Measurements from ENCODE around the gene WDR45B.

Gene WDR45B

GRCh38 chr17:82639628-82640027, 8.6 kb downstream of the WDR45B start:
- H3K79me2 ChIP-seq (ENCODE audit: insufficient read depth, low read length) = peaks cover 26% of the 10 kb centered on the region

GRCh38 chr17:82638183-82638773, 10.0 kb downstream of the WDR45B start:
- no peak overlapping the region for H3K4me3 ChIP-seq (ENCODE audit: low read depth, low read length, poor library complexity, severe bottlenecking)
- no peaks in the 10 kb centered on the region for H3K27me3 ChIP-seq (ENCODE audit: insufficient read depth, low read length)
- no peak overlapping the region for H3K9ac ChIP-seq (ENCODE audit: low read length)
- no peaks in the 10 kb centered on the region for H4K20me1 ChIP-seq (ENCODE audit: insufficient read depth, low read length)
- H3K9me3 ChIP-seq (ENCODE audit: low read length) = no peaks in the 10 kb centered on the region
- H3K9me2 ChIP-seq (ENCODE audit: low read depth, low read length) = no peaks in the 10 kb centered on the region
- H2AFZ ChIP-seq (ENCODE audit: low read length) = no peak overlapping the region
- H3K4me1 ChIP-seq (ENCODE audit: insufficient read depth, low read length, severe bottlenecking) = no peaks in the 10 kb centered on the region
- peaks cover 72% of the 10 kb centered on the region for H3K36me3 ChIP-seq (ENCODE audit: insufficient read depth, low read length)
- H3K4me2 ChIP-seq (ENCODE audit: low read length) = no peak overlapping the region
- TF ChIP-seq EZH2 (IDR thresholded peaks at IDR 0.05; ENCODE audit: borderline replicate concordance, low read length) (no peak), CTCF (IDR thresholded peaks at IDR 0.05; ENCODE audit: low read length) (no peak)
- H3F3A ChIP-seq (ENCODE audit: insufficient read depth, low read length) = no peaks in the 10 kb centered on the region
- peaks cover 27% of the 10 kb centered on the region; the same call in 1 of the 2 replicates for H3K79me2 ChIP-seq (ENCODE audit: insufficient read depth, low read length)
- no peak overlapping the region for H3K27ac ChIP-seq (ENCODE audit: low read depth, low read length, poor library complexity, severe bottlenecking)

More at GRCh38 chr17:82639628-82640027, 8.6 kb downstream of the WDR45B start:
- H4K20me1 ChIP-seq (ENCODE audit: insufficient read depth, low read length) = no peaks in the 10 kb centered on the region
- no peak overlapping the region for H3K27ac ChIP-seq (ENCODE audit: low read depth, low read length, poor library complexity, severe bottlenecking)
- no peaks in the 10 kb centered on the region for H3K27me3 ChIP-seq (ENCODE audit: insufficient read depth, low read length)
- H3K9me3 ChIP-seq (ENCODE audit: low read length) = no peaks in the 10 kb centered on the region
- H3K4me1 ChIP-seq (ENCODE audit: insufficient read depth, low read length, severe bottlenecking) = no peaks in the 10 kb centered on the region
- H3K9ac ChIP-seq (ENCODE audit: low read length) = no peak overlapping the region
- no peak overlapping the region for H3K4me2 ChIP-seq (ENCODE audit: low read length)
- H2AFZ ChIP-seq (ENCODE audit: low read length) = no peak overlapping the region
- H3K4me3 ChIP-seq (ENCODE audit: low read depth, low read length, poor library complexity, severe bottlenecking) = no peak overlapping the region
- TF ChIP-seq CTCF (IDR thresholded peaks at IDR 0.05; ENCODE audit: low read length) (no peak), EZH2 (IDR thresholded peaks at IDR 0.05; ENCODE audit: borderline replicate concordance, low read length) (no peak)
- no peaks in the 10 kb centered on the region for H3F3A ChIP-seq (ENCODE audit: insufficient read depth, low read length)
- peaks cover 79% of the 10 kb centered on the region for H3K36me3 ChIP-seq (ENCODE audit: insufficient read depth, low read length)
- no peaks in the 10 kb centered on the region for H3K9me2 ChIP-seq (ENCODE audit: low read depth, low read length)

DNA sequence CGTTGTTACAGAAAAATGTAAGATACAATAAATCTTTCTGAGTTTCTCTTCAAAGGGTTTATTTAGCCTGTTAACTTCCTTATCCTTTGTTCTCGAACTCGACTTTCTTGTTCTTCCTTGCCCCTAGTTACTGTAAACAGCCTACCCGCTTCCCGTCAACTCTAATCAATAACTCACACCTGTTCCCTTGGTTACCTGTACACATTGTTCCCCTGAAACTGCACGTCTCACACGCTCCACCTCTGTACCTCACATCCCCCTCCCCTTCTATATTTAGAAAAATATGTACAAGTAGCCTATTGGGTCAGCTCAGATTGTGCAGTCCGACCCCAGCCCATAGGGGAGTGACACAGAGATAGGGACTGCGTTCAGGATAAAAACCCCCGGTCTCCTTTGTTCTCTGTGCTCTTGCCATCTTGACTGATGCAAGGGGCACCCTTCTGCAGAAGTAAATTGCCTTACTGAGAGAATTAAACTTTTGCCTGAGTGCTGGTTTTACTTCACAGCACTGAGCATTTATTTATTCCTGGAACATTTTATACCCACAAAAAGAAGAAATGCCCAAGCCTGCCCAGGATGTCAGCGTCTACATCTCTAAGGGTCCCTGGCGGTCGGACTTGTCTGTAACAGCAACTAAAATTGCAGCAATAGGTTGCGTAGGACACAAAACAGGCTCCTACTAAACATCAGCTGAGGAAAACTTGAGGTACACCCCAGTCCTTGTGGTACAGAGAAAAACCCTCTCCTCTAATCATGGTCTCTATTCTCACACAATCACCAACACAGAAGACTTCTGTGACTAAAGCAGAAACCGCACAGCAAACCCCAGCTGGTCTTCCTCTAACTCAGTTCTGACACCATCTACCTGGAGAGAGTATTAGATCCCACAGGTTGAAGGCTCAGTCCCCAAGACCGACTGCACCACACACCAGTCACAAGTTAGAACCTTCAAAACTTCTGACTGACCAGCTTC, 11.3 kb downstream of the WDR45B start:
- H3K27ac ChIP-seq (ENCODE audit: low read depth, low read length, poor library complexity, severe bottlenecking) = no peak overlapping the region
- H3K9ac ChIP-seq (ENCODE audit: low read length) = no peak overlapping the region

More for the DNA sequence above, 11.3 kb downstream of the WDR45B start:
- TF ChIP-seq CTCF (IDR thresholded peaks at IDR 0.05; ENCODE audit: low read length) = no peak
- TF ChIP-seq EZH2 (IDR thresholded peaks at IDR 0.05; ENCODE audit: borderline replicate concordance, low read length) = no peak
- H3F3A ChIP-seq (ENCODE audit: insufficient read depth, low read length) = no peaks in the 10 kb centered on the region
- H2AFZ ChIP-seq (ENCODE audit: low read length) = no peak overlapping the region
- H3K4me1 ChIP-seq (ENCODE audit: insufficient read depth, low read length, severe bottlenecking) = no peaks in the 10 kb centered on the region
- no peaks in the 10 kb centered on the region for H3K9me3 ChIP-seq (ENCODE audit: low read length)
- no peaks in the 10 kb centered on the region for H3K9me2 ChIP-seq (ENCODE audit: low read depth, low read length)
- peaks cover 66% of the 10 kb centered on the region for H3K36me3 ChIP-seq (ENCODE audit: insufficient read depth, low read length)
- no peak overlapping the region for H3K4me2 ChIP-seq (ENCODE audit: low read length)
- peaks cover 27% of the 10 kb centered on the region for H3K79me2 ChIP-seq (ENCODE audit: insufficient read depth, low read length)
- H3K27me3 ChIP-seq (ENCODE audit: insufficient read depth, low read length) = no peaks in the 10 kb centered on the region
- no peaks in the 10 kb centered on the region for H4K20me1 ChIP-seq (ENCODE audit: insufficient read depth, low read length)
- no peak overlapping the region for H3K4me3 ChIP-seq (ENCODE audit: low read depth, low read length, poor library complexity, severe bottlenecking)

Data from OCI-LY1 (cell line).